OCI-LY3 (cell line): ENCODE measurements around the gene PSMD5.

Experiments
- H2AFZ ChIP-seq: fragments of 200-600, 300-600 bp; shearing (Covaris generic); 2 replicates; pipeline ENCODE4 v1.6.0; 2014; ENCODE audit warnings: antibody characterized with exemption, low read depth, low read length
- H3K27ac ChIP-seq: fragments of 200-600, 300-600 bp; sonication (generic); 2 replicates; pipeline ENCODE4 v1.5.1; 2014; ENCODE audit warnings: mild to moderate bottlenecking, low read length, moderate library complexity, mixed read lengths
- H3K27me3 ChIP-seq: fragments of 200-600, 300-600 bp; sonication (generic); 2 replicates; pipeline ENCODE4 v1.6.1; 2014; ENCODE audit warnings: low read depth, low read length, mixed read lengths
- H3K36me3 ChIP-seq: fragments of 200-600, 300-600 bp; sonication (generic); replicated peaks from 2 replicates; pipeline ENCODE3; 2014; ENCODE audit warnings: low read depth, low read length, mixed read lengths
- H3K4me1 ChIP-seq: fragments of 300-600, 200-600 bp; sonication (generic); 2 replicates; pipeline ENCODE4 v1.6.1; 2014; ENCODE audit warnings: low read length, mixed read lengths
- H3K4me2 ChIP-seq: fragments of 200-600, 300-600 bp; sonication (generic); 2 replicates; pipeline ENCODE4 v1.6.1; 2014; ENCODE audit warnings: low read length, mixed read lengths
- H3K4me3 ChIP-seq: fragments of 300-600, 200-600 bp; sonication (generic); 2 replicates; pipeline ENCODE4 v1.5.1; 2014; ENCODE audit warnings: antibody characterized with exemption, mild to moderate bottlenecking, low read length, moderate library complexity
- H3K79me2 ChIP-seq: fragments of 300-600, 200-600 bp; shearing (Covaris generic); 2 replicates; pipeline ENCODE4 v1.6.1; 2014; ENCODE audit warnings: mild to moderate bottlenecking, low read length, mixed read lengths
- H3K9ac ChIP-seq: fragments of 300-600, 200-600 bp; shearing (Covaris generic); 2 replicates; pipeline ENCODE4 v1.6.0; 2014; ENCODE audit warnings: mild to moderate bottlenecking, low read length, moderate library complexity
- H3K9me3 ChIP-seq: fragments of 200-600, 300-600 bp; shearing (Covaris generic); 2 replicates; pipeline ENCODE4 v1.6.1; 2014; ENCODE audit warnings: low read length, mixed read lengths; ENCODE audit not compliant: insufficient read depth
- H4K20me1 ChIP-seq: fragments of 200-600, 300-600 bp; sonication (generic); 2 replicates; pipeline ENCODE4 v1.6.1; 2016; ENCODE audit warnings: low read length, mixed read lengths; ENCODE audit not compliant: insufficient read depth
- EZH2phosphoT487 ChIP-seq: fragments of 200-600 bp; shearing (Covaris generic); IDR thresholded peaks from 2 replicates; pipeline ENCODE4 v1.6.1; 2018; ENCODE audit warnings: antibody characterized with exemption, mixed run types, low read depth
- TF ChIP-seq, protein P1 (sequence below): fragments of 200-600, 300-600 bp; sonication (generic); IDR thresholded peaks from 2 replicates; pipeline ENCODE4 v1.5.1; 2014; ENCODE audit warnings: antibody characterized with exemption, low read length, low read depth

PSMD5 gene

DNA sequence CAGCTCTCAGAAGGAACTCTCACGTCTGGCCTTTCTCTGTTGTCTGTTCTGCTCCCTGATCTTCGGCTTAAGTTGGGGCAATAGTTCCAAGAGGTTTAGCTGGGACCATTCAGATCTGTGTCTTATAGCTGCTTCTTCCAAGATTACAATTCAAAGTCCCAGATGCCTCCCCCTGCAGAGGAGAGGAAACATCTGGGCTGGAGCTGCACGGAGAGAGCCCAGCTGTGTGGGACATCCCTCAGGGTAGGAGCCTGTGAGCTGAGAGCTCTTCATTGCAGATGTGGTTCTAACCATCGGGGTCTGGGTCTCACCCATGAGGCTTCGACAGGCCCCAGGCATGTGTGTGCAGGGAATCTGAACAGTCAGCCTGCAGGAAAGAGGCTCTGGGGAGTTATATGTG, 43.2 kb upstream of the PSMD5 start:
- H3K36me3 ChIP-seq = no peaks in the 10 kb centered on the region
- H3K9ac ChIP-seq = no peak overlapping the region
- no peak overlapping the region for H3K27ac ChIP-seq
- no peak for TF ChIP-seq EZH2phosphoT487
- TF ChIP-seq, protein P1, sequence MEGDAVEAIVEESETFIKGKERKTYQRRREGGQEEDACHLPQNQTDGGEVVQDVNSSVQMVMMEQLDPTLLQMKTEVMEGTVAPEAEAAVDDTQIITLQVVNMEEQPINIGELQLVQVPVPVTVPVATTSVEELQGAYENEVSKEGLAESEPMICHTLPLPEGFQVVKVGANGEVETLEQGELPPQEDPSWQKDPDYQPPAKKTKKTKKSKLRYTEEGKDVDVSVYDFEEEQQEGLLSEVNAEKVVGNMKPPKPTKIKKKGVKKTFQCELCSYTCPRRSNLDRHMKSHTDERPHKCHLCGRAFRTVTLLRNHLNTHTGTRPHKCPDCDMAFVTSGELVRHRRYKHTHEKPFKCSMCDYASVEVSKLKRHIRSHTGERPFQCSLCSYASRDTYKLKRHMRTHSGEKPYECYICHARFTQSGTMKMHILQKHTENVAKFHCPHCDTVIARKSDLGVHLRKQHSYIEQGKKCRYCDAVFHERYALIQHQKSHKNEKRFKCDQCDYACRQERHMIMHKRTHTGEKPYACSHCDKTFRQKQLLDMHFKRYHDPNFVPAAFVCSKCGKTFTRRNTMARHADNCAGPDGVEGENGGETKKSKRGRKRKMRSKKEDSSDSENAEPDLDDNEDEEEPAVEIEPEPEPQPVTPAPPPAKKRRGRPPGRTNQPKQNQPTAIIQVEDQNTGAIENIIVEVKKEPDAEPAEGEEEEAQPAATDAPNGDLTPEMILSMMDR = no peak
- H3K4me2 ChIP-seq = no peak overlapping the region
- H3K9me3 ChIP-seq = no peaks in the 10 kb centered on the region
- no peak overlapping the region for H3K4me3 ChIP-seq
- H2AFZ ChIP-seq = no peak overlapping the region
- H3K27me3 ChIP-seq = no peaks in the 10 kb centered on the region
- peaks cover 16% of the 10 kb centered on the region for H3K4me1 ChIP-seq
- H4K20me1 ChIP-seq = no peaks in the 10 kb centered on the region
- no peaks in the 10 kb centered on the region for H3K79me2 ChIP-seq

DNA sequence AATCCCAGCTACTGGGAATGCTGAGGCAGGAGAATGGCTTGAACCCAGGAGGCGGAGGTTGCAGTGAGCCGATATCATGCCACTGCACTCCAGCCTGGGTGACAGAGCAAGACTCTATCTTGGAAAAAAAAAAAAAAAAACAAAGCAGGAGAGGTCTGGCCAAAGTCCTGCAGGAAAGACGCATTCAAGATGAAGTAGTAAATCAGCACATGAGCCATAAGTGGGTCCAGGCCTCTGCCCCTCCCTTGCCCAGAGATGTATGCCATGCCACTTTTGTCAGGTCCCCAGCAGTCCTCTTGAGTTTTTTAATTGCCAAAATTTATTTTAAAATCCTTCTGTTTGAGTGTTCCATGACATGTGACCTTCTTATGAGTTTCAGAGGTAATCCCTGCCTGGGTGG, 42.7 kb upstream of the PSMD5 start:
- H3K36me3 ChIP-seq = no peaks in the 10 kb centered on the region
- no peak overlapping the region for H3K4me2 ChIP-seq
- H3K4me3 ChIP-seq = no peak overlapping the region
- no peak overlapping the region for H3K27ac ChIP-seq
- no peaks in the 10 kb centered on the region for H3K9me3 ChIP-seq
- no peak overlapping the region for H2AFZ ChIP-seq
- H3K27me3 ChIP-seq = no peaks in the 10 kb centered on the region
- H3K4me1 ChIP-seq = peaks cover 11% of the 10 kb centered on the region
- TF ChIP-seq EZH2phosphoT487 = no peak
- TF ChIP-seq, protein P1 = no peak
- no peak overlapping the region for H3K9ac ChIP-seq
- no peaks in the 10 kb centered on the region for H3K79me2 ChIP-seq
- no peaks in the 10 kb centered on the region for H4K20me1 ChIP-seq

DNA sequence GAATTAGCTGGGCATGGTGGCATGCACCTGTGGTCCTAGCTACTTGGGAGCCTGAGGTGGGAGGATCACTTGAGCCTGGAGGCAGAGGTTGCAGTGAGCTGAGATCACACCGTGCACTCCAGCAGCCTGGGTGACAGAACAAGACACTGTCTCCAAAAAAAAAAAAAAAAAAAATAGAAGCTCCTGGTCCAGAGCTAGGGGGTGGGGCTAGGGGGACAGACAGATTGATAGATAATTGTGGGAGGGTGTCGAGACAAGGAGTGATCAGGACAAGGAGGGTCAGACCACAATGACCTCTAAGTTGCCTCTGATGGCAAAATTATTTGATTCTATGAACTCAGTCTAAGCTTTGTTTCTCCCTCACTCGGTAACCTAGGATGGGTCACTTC, 40.9 kb upstream of the PSMD5 start:
- no peaks in the 10 kb centered on the region for H3K9me3 ChIP-seq
- H3K27ac ChIP-seq = no peak overlapping the region
- TF ChIP-seq EZH2phosphoT487 = no peak
- TF ChIP-seq, protein P1 = no peak
- H3K4me1 ChIP-seq = peaks cover 16% of the 10 kb centered on the region
- H2AFZ ChIP-seq = no peak overlapping the region
- no peaks in the 10 kb centered on the region for H4K20me1 ChIP-seq
- peaks cover 3% of the 10 kb centered on the region; the same call in 1 of the 2 replicates for H3K79me2 ChIP-seq
- no peak overlapping the region for H3K4me2 ChIP-seq
- no peak overlapping the region for H3K4me3 ChIP-seq
- no peaks in the 10 kb centered on the region for H3K36me3 ChIP-seq
- no peaks in the 10 kb centered on the region for H3K27me3 ChIP-seq
- H3K9ac ChIP-seq = no peak overlapping the region

DNA sequence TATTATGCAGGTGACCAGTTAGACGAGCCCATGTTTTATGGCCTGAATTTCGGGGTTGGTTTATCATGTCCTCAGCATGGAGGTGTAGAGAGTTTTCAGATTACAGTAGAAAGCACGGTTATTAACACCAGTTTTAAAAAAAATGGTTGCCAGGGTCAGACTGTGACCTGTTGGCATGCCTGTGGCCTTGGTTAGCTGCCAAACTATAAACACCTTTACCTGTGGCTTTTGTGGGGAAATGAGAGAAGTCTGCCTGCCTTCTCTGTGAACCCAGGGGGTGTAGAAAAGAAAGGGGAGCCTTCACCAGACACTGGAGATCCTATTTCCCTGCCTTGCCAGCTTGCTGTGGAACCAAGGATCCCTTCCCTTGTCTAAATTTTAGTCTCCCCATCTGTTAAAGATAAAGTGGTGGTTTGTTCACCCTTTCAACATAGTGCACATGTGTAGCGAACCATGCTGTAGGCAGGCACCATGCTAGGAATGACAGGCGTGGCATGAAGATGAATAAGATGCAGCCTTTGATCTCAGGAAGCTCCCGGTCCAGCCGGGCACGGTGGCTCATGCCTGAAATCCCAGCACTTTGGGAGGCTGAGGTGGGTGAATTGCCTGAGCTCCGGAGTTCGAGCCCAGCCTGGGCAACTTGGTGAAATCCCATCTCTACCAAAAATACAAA, 40.3 kb upstream of the PSMD5 start:
- Histone ChIP-seq H3K4me2 (no peak overlapping the region), H3K4me3 (no peak overlapping the region), H3K36me3 (no peaks in the 10 kb centered on the region), H3K79me2 (peaks cover 9% of the 10 kb centered on the region), H3K27me3 (no peaks in the 10 kb centered on the region), H3K4me1 (peaks cover 21% of the 10 kb centered on the region), H3K9ac (no peak overlapping the region), H2AFZ (no peak overlapping the region), H3K9me3 (no peaks in the 10 kb centered on the region), H4K20me1 (no peaks in the 10 kb centered on the region), H3K27ac (no peak overlapping the region)
- TF ChIP-seq EZH2phosphoT487 = no peak
- TF ChIP-seq, protein P1 = no peak
